GM20000 (cell line): ENCODE data around the gene SLC16A4.

Experiments used
- DNase-seq: peaks from one replicate; pipeline ENCODE4 v3.0.0; 2012; ENCODE audit warnings: low spot score
- CTCF ChIP-seq: IDR thresholded peaks from 2 replicates; pipeline ENCODE4 v1.5.1; 2012; ENCODE audit warnings: mild to moderate bottlenecking, control low read depth; ENCODE audit errors: extremely low read depth, missing control alignments

The SLC16A4 gene

GRCh38 chr1:110430901-110431300 is 40.1 kb upstream of the SLC16A4 start:
- DNase-seq: no peak
- no peak for TF ChIP-seq CTCF

- no peak for DNase-seq
- TF ChIP-seq CTCF: no peak
Observed at GRCh38 chr1:110430366-110430765, 39.5 kb upstream of the SLC16A4 start.

DNA sequence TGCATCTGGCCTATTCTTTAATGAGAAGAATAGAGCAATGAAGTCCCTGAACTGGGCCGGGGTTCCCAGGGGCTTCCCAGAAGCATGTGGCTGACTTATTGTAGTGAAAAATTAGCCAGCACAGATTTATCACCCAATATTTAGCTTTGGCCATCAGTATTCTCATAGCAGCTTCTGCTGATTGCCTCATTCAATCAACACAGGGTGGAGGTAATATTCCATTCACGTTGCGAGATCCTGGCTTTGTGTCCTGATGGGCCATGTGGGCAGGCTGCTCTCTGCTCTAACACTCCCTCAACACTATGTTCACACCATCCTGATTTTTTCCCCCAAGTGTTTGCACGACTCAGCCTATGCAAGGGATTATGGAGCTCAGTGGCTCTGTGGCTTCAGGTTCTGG is 38.1 kb upstream of the SLC16A4 start:
- no peak for TF ChIP-seq CTCF
- no peak for DNase-seq

DNA sequence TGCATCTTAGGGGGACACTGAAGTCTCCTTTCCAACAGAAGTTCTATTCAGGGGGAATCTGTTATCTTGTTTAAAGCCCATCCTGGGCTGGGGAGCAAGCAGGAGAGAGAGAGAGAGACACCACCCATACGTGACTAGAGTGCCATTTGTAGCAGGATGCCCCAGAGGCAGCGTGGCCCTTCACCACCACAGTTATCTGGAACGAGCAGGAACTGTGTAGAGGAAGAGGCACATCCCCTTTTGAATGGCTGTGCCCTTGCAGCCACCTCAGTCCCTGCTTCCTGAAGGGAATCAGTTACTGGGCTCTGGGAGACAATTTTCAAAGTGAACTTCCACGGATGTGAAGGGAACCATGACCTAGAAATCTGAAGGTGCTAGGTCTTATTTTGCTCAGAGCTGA is 36.0 kb upstream of the SLC16A4 start:
- no peak for TF ChIP-seq CTCF

GRCh38 chr1:110425612-110426152 is 34.9 kb upstream of the SLC16A4 start:
- TF ChIP-seq CTCF: no peak
- no peak for DNase-seq

More for the DNA sequence above, 36.0 kb upstream of the SLC16A4 start:
- no peak for DNase-seq

DNA sequence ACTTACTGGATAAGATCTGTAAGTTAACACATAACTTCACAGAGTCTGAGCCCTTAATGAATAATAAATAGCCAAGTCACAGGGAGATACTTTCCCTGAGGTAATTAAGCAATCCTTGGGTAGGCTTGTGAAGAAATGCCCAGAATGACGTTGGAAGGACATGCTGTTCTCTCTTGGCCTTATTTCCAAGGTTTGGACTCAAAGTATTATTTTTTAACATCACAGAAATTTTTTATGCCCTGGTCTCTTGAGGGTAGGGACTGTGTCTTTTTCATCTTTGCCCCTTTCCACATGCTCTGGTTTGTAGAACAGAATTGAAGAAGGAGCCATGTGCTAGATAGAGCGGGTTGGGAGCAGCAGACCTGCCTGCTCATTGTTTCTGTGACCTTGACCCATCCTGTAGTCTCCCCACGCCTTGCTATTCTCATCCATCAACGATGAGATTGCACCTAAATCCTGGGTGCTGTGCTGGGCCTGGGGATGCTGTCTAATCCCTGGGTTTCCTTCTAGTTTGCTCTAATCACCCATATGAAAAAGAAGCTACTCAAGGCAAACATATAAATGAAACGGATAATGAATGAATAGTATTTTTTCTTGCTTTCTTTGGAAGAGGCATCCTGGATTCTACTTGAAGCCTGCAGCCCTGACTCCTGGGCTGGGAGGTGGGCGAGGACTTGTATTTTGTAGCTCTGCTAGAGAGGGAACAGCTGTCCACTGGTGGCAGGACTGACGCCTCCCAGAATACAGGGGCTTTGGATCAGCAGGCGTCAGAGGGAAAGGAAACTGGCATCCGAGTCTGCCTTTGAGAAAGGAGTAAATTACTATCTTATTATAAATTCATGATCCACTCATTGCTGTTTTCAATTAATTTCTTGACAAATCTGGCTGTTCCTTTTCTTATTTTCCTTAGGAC is 34.1 kb upstream of the SLC16A4 start:
- no peak for DNase-seq
- no peak for TF ChIP-seq CTCF

DNA sequence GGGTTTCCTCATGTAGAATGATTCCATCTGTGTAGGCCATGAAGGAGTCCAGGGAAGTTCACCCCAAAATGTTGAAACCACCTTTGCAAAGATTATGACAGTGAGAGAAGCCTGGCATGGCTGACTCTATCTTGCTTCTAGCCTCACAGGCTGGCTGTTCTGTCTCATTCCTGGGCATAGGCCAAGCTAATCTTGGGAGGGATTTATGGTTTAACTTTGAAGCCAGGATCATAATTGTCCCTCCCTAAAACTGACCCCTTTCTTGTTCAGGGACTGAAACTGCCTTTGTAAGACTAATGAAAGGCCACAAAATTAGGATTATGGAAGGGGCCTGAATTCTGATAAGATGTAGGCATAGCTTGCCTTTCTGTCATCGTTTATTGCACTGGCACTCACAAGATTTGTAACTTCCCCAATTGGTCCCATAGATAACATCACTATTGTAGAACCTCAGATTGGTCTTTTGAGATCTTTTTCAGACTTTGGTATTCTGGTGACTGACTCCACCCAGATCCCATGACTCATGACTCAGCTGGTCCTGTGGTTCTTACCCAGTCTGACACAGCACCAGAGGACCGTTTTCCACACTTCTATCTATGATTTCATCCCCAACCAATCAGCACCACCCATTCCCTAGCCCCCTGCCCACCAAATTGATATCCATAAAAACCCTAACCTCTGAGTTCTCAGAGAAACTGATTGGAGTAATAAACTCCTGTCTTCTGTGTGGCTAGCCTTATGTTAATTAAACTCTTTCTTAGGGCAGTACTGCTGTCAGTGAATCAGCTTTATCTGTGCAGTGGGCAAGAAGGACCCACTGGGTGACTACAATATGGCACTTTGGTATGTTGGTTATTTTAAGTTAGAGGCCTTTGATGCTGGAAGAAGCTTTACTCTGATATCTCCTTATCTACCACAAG is 30.3 kb upstream of the SLC16A4 start:
- DNase-seq: no peak
- TF ChIP-seq CTCF: no peak
